ENCODE data around the gene TMED1.

- no peak for TF ChIP-seq GATA1 (IDR thresholded peaks at IDR 0.05; ENCODE audit: low read depth, low read length)
- TF ChIP-seq POLR2A (IDR thresholded peaks at IDR 0.05; ENCODE audit: low read length), result no peak
Measured at GRCh38 chr19:10812196-10812595, 23.8 kb downstream of the TMED1 start.

All from erythroblast (primary cell).